NCI-H2107 treated with DMSO at 0.1 percent for 48 hours (cell line): ENCODE data around the gene DCLRE1B.
A peak's percentile ranks its signal among the peaks of the same experiment; 100 is the strongest.

ENCODE experiments used
- DNase-seq: peaks from one replicate; lab custom pipeline; 2025; ENCODE audit not compliant: unreplicated experiment; lab: John Stamatoyannopoulos, UW

Gene DCLRE1B

GRCh38 chr1:113886417-113887401 is 18.4 kb upstream of the DCLRE1B start:
- DNase-seq = no peak

GRCh38 chr1:113887402-113888175 is 17.5 kb upstream of the DCLRE1B start, which contains the start of gene BCL2L15:
Gene BCL2L15, minus strand, starts transcription at chr1:113887581. Its CDS starts 206 bp downstream, at chr1:113887375.
- DNase-seq = no peak

- DNase-seq = no peak
Observed at GRCh38 chr1:113890816-113891215, 14.3 kb upstream of the DCLRE1B start.

- no peak for DNase-seq
Observed at GRCh38 chr1:113891631-113892220, 13.4 kb upstream of the DCLRE1B start.

GRCh38 chr1:113893267-113893666 is 11.9 kb upstream of the DCLRE1B start:
- DNase-seq = no peak

GRCh38 chr1:113895098-113895497 is 10.0 kb upstream of the DCLRE1B start:
- DNase-seq = no peak

- DNase-seq = no peak
Observed at GRCh38 chr1:113895961-113896360, 9.2 kb upstream of the DCLRE1B start.

GRCh38 chr1:113898241-113898814 is 6.8 kb upstream of the DCLRE1B start:
- DNase-seq = no peak

- no peak for DNase-seq
Observed at GRCh38 chr1:113899111-113899510, 6.0 kb upstream of the DCLRE1B start.

- DNase-seq = no peak
Observed at GRCh38 chr1:113901191-113901590, 3.9 kb upstream of the DCLRE1B start.

GRCh38 chr1:113903501-113904292 is 1.4 kb upstream of the DCLRE1B start:
- DNase-seq = no peak

- peak; percentile 69 for DNase-seq
Observed at GRCh38 chr1:113904293-113904673, 843 bp upstream of the DCLRE1B start.

GRCh38 chr1:113905435-113905861 is 322 bp downstream of the DCLRE1B start:
- DNase-seq = peak; percentile 24

- DNase-seq = peak; percentile 18
Observed at GRCh38 chr1:113912594-113913311, 7.6 kb downstream of the DCLRE1B start.

GRCh38 chr1:113913312-113913668 is 8.2 kb downstream of the DCLRE1B start:
- DNase-seq = no peak

- no peak for DNase-seq
Observed at GRCh38 chr1:113913887-113914664, 8.9 kb downstream of the DCLRE1B start.

GRCh38 chr1:113916974-113917373 is 11.8 kb downstream of the DCLRE1B start:
- DNase-seq = no peak

- no peak for DNase-seq
Observed at GRCh38 chr1:113917400-113918082, 12.4 kb downstream of the DCLRE1B start.
